ENCODE results near the gene SPECC1L. TPM values are rescaled to one million over a fixed set of nuclear protein-coding genes. Genes with fewer than 3 reads are reported as not detected.
A peak's percentile ranks its signal among the peaks of the same experiment; 100 is the strongest.
"Not testable (repeated sequence)": the region's sequence is repeated elsewhere in the genome, so short reads cannot be mapped to it uniquely, and the experiment has no call there.

The SPECC1L gene
- total RNA-seq, 2 experiments from 2014 or later: 33.5 to 35.7 TPM

DNA sequence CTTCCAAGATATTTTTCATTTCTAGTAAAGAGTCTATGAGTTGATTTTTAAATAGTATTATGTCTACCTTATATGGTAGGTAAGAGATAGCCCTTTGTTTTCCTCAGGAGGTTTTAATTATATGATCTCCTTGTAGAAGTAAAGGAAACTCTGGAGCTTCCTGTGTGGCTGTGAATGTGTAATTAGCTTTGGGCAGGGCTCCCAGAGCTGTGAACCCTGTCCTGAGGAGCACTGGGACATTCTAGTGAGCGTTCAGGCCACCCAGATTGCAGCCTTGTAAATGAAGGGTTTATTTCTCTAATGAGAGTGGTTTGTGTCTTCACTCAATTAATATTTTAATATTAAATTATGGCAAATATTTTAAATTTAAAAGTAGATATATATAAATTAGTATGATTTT lies 24.3 kb downstream of the SPECC1L start:
- CTCF ChIA-PET; H3K27me3 Mint-ChIP-seq (ENCODE audit: low read depth); H3K4me3 Mint-ChIP-seq; H3K36me3 Mint-ChIP-seq (ENCODE audit: low read depth); intact Hi-C loops (cut with micrococcal nuclease); H3K9me3 Mint-ChIP-seq; H3K27ac Mint-ChIP-seq; DNase-seq: not testable (repeated sequence)
- peaks cover 33% of the 10 kb centered on the region for H3K4me1 Mint-ChIP-seq (ENCODE audit: low read depth)

DNA sequence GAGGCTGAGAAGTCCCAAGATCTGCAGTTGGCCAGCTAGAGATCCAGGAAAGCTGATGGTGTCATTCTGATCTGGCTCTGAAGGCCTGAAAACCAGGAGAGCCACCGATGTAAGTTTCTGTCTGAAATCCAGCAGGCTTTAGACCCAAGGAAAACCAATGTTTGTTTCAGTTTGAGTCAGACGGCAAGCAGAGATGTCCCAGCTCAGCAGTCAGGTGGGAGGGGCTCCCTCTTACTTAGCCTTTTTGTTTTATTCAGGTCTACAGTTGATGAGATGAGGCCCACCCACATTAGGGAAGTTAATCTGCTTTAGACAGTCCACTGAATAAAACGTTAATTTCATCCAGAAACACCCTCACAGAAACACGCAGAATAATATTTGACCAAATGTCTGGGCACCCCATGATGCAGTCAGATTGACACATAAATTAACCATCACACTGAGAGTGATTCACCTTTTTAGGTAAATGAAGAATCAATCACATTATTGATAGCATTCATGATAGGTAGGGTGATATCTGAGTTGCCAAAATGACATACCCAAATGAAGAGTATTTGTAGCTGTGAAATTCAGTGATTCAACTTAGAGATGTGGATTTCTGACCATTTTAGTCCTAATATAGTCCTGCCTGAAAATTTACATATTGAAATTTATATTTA lies 28.0 kb downstream of the SPECC1L start:
- H3K9me3 Mint-ChIP-seq; DNase-seq; intact Hi-C loops (cut with micrococcal nuclease); H3K27ac Mint-ChIP-seq; H3K36me3 Mint-ChIP-seq (ENCODE audit: low read depth); CTCF ChIA-PET; H3K4me3 Mint-ChIP-seq; H3K27me3 Mint-ChIP-seq (ENCODE audit: low read depth): not testable (repeated sequence)
- H3K4me1 Mint-ChIP-seq (ENCODE audit: low read depth): peaks cover 47% of the 10 kb centered on the region

DNA sequence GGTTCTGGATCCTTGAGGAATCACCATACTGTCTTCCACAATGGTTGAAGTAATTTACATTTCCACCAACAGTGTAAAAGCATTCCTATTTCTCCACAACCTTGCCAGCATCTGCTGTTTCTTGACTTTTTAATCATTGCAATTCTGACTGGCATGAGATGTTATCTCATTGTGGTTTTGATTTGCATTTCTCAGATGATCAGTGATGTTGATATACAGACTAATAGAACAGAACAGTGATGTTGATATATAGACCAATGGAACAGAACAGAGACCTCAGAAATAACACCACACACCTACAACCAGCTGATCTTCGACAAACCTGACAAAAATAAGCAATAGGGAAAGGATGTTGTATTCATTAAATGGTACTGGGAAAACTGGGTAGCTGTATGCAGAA lies 29.9 kb downstream of the SPECC1L start:
- not testable (repeated sequence) for DNase-seq

DNA sequence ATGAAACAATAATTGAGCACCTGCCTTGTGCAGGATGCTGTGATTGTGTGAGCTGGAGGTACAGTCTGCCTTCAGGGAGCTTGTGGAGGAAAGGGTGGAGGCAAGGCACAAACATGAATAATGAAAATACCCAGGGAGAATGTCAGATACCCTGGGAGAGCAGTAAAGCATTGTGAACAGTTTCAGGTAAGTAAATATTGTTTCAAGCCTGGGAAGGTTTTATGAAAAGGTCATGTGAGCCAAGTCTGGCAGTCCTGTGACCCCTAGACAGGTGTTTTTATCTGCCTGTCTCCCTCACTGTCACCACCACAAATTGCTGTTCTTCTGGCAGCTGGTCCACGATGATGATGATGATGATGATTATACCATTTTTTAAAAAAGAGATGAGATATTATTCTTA lies 32.0 kb downstream of the SPECC1L start:
- Mint-ChIP-seq H3K36me3 (ENCODE audit: low read depth) (peaks cover 25% of the 10 kb centered on the region), H3K4me3 (no peak overlapping the region), H3K27ac (no peak overlapping the region), H3K4me1 (ENCODE audit: low read depth) (peaks cover 70% of the 10 kb centered on the region), H3K27me3 (ENCODE audit: low read depth) (no peaks in the 10 kb centered on the region), H3K9me3 (no peaks in the 10 kb centered on the region)
- no peak for DNase-seq
- CTCF ChIA-PET: no interaction called here
- intact Hi-C loops (cut with micrococcal nuclease): loop anchor here (2.0 kb wide), 1 partner anchor 32 kb away; the partner anchor contains the start of gene SPECC1L

More for the DNA sequence above, 29.9 kb downstream of the SPECC1L start:
- H3K4me1 Mint-ChIP-seq (ENCODE audit: low read depth): peaks cover 63% of the 10 kb centered on the region
- intact Hi-C loops (cut with micrococcal nuclease); H3K27ac Mint-ChIP-seq; CTCF ChIA-PET; H3K27me3 Mint-ChIP-seq (ENCODE audit: low read depth); H3K9me3 Mint-ChIP-seq; H3K4me3 Mint-ChIP-seq: not testable (repeated sequence)
- peaks cover 15% of the 10 kb centered on the region for H3K36me3 Mint-ChIP-seq (ENCODE audit: low read depth)

DNA sequence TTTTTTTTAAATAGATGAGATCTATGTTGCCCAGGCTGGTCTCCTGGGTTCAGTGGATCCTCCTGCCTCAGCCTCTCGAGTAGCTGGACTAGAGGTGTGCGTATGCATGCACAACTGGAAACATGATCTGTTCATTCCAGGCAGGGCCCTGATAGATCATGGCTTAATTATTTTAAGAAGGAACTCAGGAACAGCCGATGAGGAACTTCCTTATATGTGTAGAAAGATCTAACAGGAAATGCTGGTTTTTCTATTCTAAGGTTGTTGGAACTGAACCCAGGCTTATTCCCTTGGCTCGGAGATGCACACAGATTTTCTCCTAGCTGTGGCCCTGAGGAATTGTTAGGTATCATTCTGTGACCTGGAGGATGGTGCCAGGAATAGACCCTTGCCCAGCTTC lies 32.4 kb downstream of the SPECC1L start:
- Mint-ChIP-seq H3K27me3 (ENCODE audit: low read depth) (no peaks in the 10 kb centered on the region), H3K36me3 (ENCODE audit: low read depth) (peaks cover 25% of the 10 kb centered on the region), H3K27ac (no peak overlapping the region), H3K4me3 (no peak overlapping the region), H3K4me1 (ENCODE audit: low read depth) (peaks cover 70% of the 10 kb centered on the region), H3K9me3 (no peaks in the 10 kb centered on the region)
- intact Hi-C loops (cut with micrococcal nuclease): loop anchor here (2.0 kb wide), 1 partner anchor 32 kb away; the partner anchor contains the start of gene SPECC1L
- CTCF ChIA-PET: interaction anchor here (0.6 kb wide), 1 partner anchor 17 kb away, joined by 3 read pairs; no protein-coding TSS in a partner anchor
- DNase-seq: no peak

DNA sequence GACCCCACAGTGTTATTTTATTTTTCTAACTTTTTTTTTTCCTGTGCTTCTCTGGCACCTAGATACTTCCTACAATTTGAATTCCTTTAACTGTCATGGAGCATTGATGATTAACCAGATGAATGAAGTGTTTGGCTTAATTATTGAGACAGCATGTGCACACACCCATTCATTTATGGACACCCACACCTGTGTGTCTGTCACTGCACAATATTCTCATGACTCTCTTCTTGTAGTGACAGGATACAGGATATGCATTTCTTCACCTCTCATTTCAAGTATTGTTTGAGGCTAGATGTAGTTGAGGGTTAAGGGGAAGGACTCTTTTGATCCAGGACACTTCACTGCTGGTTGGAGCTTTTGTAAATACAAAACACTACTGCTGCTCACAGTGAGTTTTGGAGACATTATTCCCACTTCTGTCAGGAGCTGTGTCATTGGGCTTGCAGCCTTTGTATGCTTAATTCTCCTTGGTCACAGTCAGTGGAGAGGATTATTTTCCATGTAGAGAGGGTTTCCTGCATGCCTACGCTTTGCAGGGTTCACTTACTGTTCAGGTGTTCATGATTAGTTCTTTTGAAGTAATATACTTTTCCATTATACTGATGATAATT lies 33.5 kb downstream of the SPECC1L start:
- H3K4me3 Mint-ChIP-seq: no peak overlapping the region
- H3K9me3 Mint-ChIP-seq: no peaks in the 10 kb centered on the region
- CTCF ChIA-PET: no interaction called here
- peaks cover 29% of the 10 kb centered on the region for H3K36me3 Mint-ChIP-seq (ENCODE audit: low read depth)
- H3K27me3 Mint-ChIP-seq (ENCODE audit: low read depth): no peaks in the 10 kb centered on the region
- H3K4me1 Mint-ChIP-seq (ENCODE audit: low read depth): peaks cover 61% of the 10 kb centered on the region
- H3K27ac Mint-ChIP-seq: peak overlapping the region; percentile 19
- DNase-seq: peak; percentile 19
- intact Hi-C loops (cut with micrococcal nuclease): no loop called here

DNA sequence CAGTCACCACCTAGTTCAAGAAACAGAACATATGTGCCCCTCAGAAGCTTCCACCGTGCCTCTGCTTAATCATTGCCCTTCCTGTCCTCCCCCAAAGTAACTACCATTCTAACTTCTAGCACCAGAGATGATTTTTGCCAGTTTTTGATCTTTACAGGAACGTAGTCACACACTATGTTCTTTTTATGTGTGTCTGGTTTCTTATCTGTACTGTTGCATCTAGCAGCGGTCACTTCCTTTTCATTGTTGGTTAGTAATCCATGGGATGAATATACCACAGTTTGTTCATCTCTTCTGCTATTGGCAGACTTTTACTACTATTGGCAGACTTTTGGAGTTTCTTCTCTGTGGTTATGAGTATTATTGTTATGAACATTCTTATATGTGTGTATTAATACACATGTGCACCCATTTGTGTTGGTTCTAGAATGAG lies 34.6 kb downstream of the SPECC1L start:
- intact Hi-C loops (cut with micrococcal nuclease): loop anchor here (1.0 kb wide), 2 partner anchors 20 to 250 kb away; partner anchors contain the start of genes GUCD1 and SNRPD3
- CTCF ChIA-PET: interaction anchor here (0.7 kb wide), 1 partner anchor 19 kb away, joined by 3 read pairs; no protein-coding TSS in a partner anchor

DNA sequence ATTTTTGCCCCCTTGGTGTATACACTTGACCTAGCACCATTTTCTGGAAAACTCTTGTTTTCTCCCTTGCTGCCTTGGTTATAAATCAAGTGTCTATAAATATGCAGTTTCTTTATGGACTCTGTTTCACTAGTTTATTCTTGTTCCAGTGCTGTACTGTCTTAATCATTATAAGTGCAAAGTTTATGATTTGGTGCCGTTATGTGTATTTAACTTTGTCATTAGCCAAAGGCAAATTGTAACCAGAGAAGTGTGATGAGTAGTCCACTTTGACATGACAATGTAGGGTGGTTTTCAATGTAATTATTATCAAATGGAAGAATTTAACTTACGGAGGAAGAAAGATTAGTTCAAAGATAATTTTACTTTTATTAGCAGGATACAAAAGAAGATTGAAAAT lies 40.3 kb downstream of the SPECC1L start:
- intact Hi-C loops (cut with micrococcal nuclease): no loop called here
- Mint-ChIP-seq H3K4me3 (no peak overlapping the region), H3K9me3 (no peaks in the 10 kb centered on the region), H3K27ac (no peak overlapping the region), H3K36me3 (ENCODE audit: low read depth) (peaks cover 26% of the 10 kb centered on the region), H3K4me1 (ENCODE audit: low read depth) (peaks cover 9% of the 10 kb centered on the region), H3K27me3 (ENCODE audit: low read depth) (no peaks in the 10 kb centered on the region)
- CTCF ChIA-PET: no interaction called here
- DNase-seq: no peak

More for the DNA sequence above, 34.6 kb downstream of the SPECC1L start:
- Mint-ChIP-seq H3K27me3 (ENCODE audit: low read depth) (no peaks in the 10 kb centered on the region), H3K36me3 (ENCODE audit: low read depth) (peaks cover 29% of the 10 kb centered on the region), H3K4me3 (no peak overlapping the region), H3K27ac (peak overlapping the region; percentile 1), H3K9me3 (no peaks in the 10 kb centered on the region), H3K4me1 (ENCODE audit: low read depth) (peaks cover 55% of the 10 kb centered on the region)
- DNase-seq: peak; percentile 33

DNA sequence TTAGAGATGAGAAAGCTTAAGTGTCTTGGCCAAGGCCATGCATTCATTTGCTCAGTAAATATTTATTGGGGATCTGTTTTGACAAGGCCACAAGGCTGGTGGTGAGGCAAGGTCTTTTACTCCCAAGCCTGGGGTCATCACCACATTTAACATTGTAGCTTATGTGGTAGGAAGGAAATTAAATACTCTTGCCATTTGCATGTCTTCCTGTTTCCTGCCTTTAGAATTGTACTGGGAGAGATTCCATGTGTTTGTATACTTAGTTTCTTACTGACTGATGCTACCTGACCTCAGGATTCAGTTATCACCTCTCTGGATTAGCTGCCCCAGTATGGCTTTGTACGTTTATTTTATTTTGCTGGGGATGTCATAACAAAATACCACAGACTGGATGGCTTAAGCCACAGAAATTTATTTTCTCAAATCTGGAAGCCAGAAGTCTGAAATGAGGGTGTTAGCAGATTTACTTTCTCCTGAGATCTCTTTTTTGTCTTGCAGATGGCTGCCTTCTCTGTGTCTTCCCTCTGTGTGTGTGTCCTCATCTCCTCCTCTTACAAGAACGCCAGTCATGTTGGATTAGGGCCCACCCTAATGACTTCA lies 44.8 kb downstream of the SPECC1L start:
- no peak overlapping the region for H3K27ac Mint-ChIP-seq
- peaks cover 1% of the 10 kb centered on the region for H3K4me1 Mint-ChIP-seq (ENCODE audit: low read depth)
- CTCF ChIA-PET: no interaction called here
- peaks cover 17% of the 10 kb centered on the region for H3K36me3 Mint-ChIP-seq (ENCODE audit: low read depth)
- H3K27me3 Mint-ChIP-seq (ENCODE audit: low read depth): no peaks in the 10 kb centered on the region
- intact Hi-C loops (cut with micrococcal nuclease): no loop called here
- H3K9me3 Mint-ChIP-seq: no peaks in the 10 kb centered on the region
- no peak for DNase-seq
- no peak overlapping the region for H3K4me3 Mint-ChIP-seq

DNA sequence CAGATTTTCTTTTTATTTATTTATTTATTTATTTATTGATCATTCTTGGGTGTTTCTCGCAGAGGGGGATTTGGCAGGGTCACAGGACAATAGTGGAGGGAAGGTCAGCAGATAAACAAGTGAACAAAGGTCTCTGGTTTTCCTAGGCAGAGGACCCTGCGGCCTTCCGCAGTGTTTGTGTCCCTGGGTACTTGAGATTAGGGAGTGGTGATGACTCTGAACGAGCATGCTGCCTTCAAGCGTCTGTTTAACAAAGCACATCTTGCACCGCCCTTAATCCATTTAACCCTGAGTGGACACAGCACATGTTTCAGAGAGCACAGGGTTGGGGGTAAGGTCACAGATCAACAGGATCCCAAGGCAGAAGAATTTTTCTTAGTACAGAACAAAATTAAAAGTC lies 45.6 kb downstream of the SPECC1L start:
- H3K36me3 Mint-ChIP-seq (ENCODE audit: low read depth): peaks cover 17% of the 10 kb centered on the region
- H3K4me3 Mint-ChIP-seq; H3K27me3 Mint-ChIP-seq (ENCODE audit: low read depth); H3K9me3 Mint-ChIP-seq; H3K4me1 Mint-ChIP-seq (ENCODE audit: low read depth); CTCF ChIA-PET; H3K27ac Mint-ChIP-seq; intact Hi-C loops (cut with micrococcal nuclease); DNase-seq: not testable (repeated sequence)

DNA sequence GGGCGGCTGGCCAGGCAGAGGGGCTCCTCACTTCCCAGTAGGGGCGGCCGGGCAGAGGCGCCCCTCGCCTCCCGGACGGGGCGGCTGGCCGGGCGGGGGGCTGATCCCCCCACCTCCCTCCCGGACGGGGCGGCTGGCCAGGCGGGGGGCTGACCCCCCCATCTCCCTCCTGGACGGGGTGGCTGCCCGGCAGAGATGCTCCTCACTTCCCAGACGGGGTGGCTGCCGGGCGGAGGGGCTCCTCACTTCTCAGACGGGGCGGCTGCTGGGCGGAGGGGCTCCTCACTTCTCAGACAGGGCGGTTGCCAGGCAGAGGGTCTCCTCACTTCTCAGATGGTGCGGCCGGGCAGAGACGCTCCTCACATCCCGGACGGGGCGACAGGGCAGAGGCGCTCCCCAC lies 46.9 kb downstream of the SPECC1L start:
- CTCF ChIA-PET; DNase-seq; H3K4me3 Mint-ChIP-seq; H3K27ac Mint-ChIP-seq; H3K27me3 Mint-ChIP-seq (ENCODE audit: low read depth); intact Hi-C loops (cut with micrococcal nuclease); H3K4me1 Mint-ChIP-seq (ENCODE audit: low read depth); H3K9me3 Mint-ChIP-seq: not testable (repeated sequence)
- H3K36me3 Mint-ChIP-seq (ENCODE audit: low read depth): peaks cover 19% of the 10 kb centered on the region

DNA sequence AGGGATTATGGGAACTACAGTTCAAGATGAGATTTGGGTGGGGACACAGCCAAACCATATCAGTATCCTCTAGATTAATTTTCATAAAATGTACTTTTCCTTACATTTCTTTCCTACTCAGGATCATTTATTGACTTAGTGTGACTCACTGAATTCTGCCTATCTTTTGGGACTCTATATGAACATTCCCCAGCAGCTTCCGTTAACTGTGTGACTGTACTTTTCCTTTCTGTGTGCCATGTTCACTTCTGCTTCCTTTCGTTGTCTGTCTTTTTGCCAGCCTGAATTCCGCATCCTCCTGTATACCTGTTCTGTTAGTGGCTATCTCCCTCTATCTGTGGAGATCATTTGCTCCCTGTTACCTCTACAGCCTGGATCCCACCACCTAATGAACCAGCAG lies 48.8 kb downstream of the SPECC1L start:
- CTCF ChIA-PET: no interaction called here
- no peaks in the 10 kb centered on the region for H3K27me3 Mint-ChIP-seq (ENCODE audit: low read depth)
- intact Hi-C loops (cut with micrococcal nuclease): no loop called here
- H3K4me1 Mint-ChIP-seq (ENCODE audit: low read depth): peaks cover 14% of the 10 kb centered on the region
- H3K36me3 Mint-ChIP-seq (ENCODE audit: low read depth): peaks cover 17% of the 10 kb centered on the region
- no peak overlapping the region for H3K27ac Mint-ChIP-seq
- no peak overlapping the region for H3K4me3 Mint-ChIP-seq
- DNase-seq: no peak
- no peaks in the 10 kb centered on the region for H3K9me3 Mint-ChIP-seq

DNA sequence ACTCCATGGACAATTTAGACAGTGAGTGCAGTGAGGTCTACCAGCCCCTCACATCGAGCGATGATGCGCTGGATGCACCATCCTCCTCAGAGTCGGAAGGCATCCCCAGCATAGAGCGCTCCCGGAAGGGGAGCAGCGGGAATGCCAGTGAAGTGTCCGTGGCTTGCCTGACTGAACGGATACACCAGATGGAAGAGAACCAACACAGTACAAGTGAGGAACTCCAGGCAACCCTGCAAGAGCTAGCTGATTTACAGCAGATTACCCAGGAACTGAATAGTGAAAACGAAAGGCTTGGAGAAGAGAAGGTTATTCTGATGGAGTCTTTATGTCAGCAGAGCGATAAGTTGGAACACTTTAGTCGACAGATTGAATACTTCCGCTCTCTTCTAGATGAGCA lies 51.4 kb downstream of the SPECC1L start:
- no peak overlapping the region for H3K4me3 Mint-ChIP-seq
- intact Hi-C loops (cut with micrococcal nuclease): no loop called here
- no peak for DNase-seq
- peaks cover 17% of the 10 kb centered on the region for H3K36me3 Mint-ChIP-seq (ENCODE audit: low read depth)
- H3K9me3 Mint-ChIP-seq: no peaks in the 10 kb centered on the region
- peaks cover 28% of the 10 kb centered on the region for H3K4me1 Mint-ChIP-seq (ENCODE audit: low read depth)
- H3K27me3 Mint-ChIP-seq (ENCODE audit: low read depth): no peaks in the 10 kb centered on the region
- CTCF ChIA-PET: no interaction called here
- no peak overlapping the region for H3K27ac Mint-ChIP-seq
